Type B pancreatic cell (in vitro differentiated cells): ENCODE results near the gene DHRS9. TPM values are rescaled to one million over a fixed set of nuclear protein-coding genes. Genes with fewer than 3 reads are reported as not detected.

Experiments used
- DNase-seq: peaks from one replicate; pipeline ENCODE4 v3.0.0; 2021; ENCODE audit warnings: mixed read lengths; ENCODE audit not compliant: unreplicated experiment; ENCODE audit errors: extremely low spot score
- H3K27ac Mint-ChIP-seq: 2 replicates; pipeline ENCODE4 v1.8.0; 2021; ENCODE audit warnings: mild to moderate bottlenecking, mixed read lengths
- H3K27me3 Mint-ChIP-seq: 2 replicates; pipeline ENCODE4 v1.8.0; 2021; ENCODE audit warnings: mixed read lengths
- H3K36me3 Mint-ChIP-seq: 2 replicates; pipeline ENCODE4 v1.8.0; 2021; ENCODE audit warnings: mixed read lengths
- H3K4me1 Mint-ChIP-seq: one replicate; pipeline ENCODE4 v1.8.0; 2021; ENCODE audit warnings: mixed read lengths; ENCODE audit not compliant: unreplicated experiment
- H3K4me3 Mint-ChIP-seq: 2 replicates; pipeline ENCODE4 v1.8.0; 2021; ENCODE audit warnings: mild to moderate bottlenecking, mixed read lengths
- H3K9me3 Mint-ChIP-seq: 2 replicates; pipeline ENCODE4 v1.8.0; 2021; ENCODE audit warnings: mixed read lengths
- CTCF ChIP-seq: fragments of 200-600 bp; sonication (generic); conservative IDR thresholded peaks from 2 replicates; pipeline ENCODE4 v1.5.0; 2021; ENCODE audit warnings: antibody characterized with exemption, mild to moderate bottlenecking
- total RNA-seq: library from RNA; stranded (reverse); gene quantifications from 2 replicates; pipeline ENCODE4 v1.2.1, GENCODE V29; 2021; ENCODE audit warnings: low replicate concordance

DHRS9 gene
- total RNA-seq, 1 donor from 2014 or later, result 0.75 TPM

- Mint-ChIP-seq H3K36me3 (no peaks in the 10 kb centered on the region), H3K4me1 (no peaks in the 10 kb centered on the region), H3K27me3 (no peaks in the 10 kb centered on the region), H3K27ac (no peak overlapping the region), H3K9me3 (no peaks in the 10 kb centered on the region), H3K4me3 (no peak overlapping the region)
- DNase-seq, result no peak
- TF ChIP-seq CTCF, result no peak
Observed at GRCh38 chr2:169039702-169040101, 29.7 kb upstream of the DHRS9 start.

GRCh38 chr2:169041594-169041993, 27.8 kb upstream of the DHRS9 start:
- TF ChIP-seq CTCF, result no peak
- Mint-ChIP-seq H3K4me1 (no peaks in the 10 kb centered on the region), H3K36me3 (no peaks in the 10 kb centered on the region), H3K27ac (no peak overlapping the region), H3K9me3 (no peaks in the 10 kb centered on the region), H3K27me3 (no peaks in the 10 kb centered on the region), H3K4me3 (no peak overlapping the region)
- DNase-seq, result no peak

GRCh38 chr2:169042856-169043255, 26.5 kb upstream of the DHRS9 start:
- Mint-ChIP-seq H3K27ac (no peak overlapping the region), H3K36me3 (no peaks in the 10 kb centered on the region), H3K4me3 (no peak overlapping the region), H3K9me3 (no peaks in the 10 kb centered on the region), H3K4me1 (no peaks in the 10 kb centered on the region), H3K27me3 (no peaks in the 10 kb centered on the region)
- no peak for DNase-seq
- no peak for TF ChIP-seq CTCF

GRCh38 chr2:169046440-169047151, 22.8 kb upstream of the DHRS9 start:
- Mint-ChIP-seq H3K27ac (no peak overlapping the region), H3K4me1 (no peaks in the 10 kb centered on the region), H3K36me3 (no peaks in the 10 kb centered on the region), H3K9me3 (no peaks in the 10 kb centered on the region), H3K27me3 (no peaks in the 10 kb centered on the region), H3K4me3 (no peak overlapping the region)
- DNase-seq, result no peak
- TF ChIP-seq CTCF, result no peak

- Mint-ChIP-seq H3K4me1 (no peaks in the 10 kb centered on the region), H3K36me3 (no peaks in the 10 kb centered on the region), H3K27ac (no peak overlapping the region), H3K4me3 (no peak overlapping the region), H3K27me3 (no peaks in the 10 kb centered on the region), H3K9me3 (no peaks in the 10 kb centered on the region)
- TF ChIP-seq CTCF, result no peak
- DNase-seq, result no peak
Observed at GRCh38 chr2:169047256-169048250, 21.8 kb upstream of the DHRS9 start.
